K562 treated with DMSO at 1 percent for 4 hours (cell line): Measurements from ENCODE around the gene RFX4. TPM values are rescaled to one million over a fixed set of nuclear protein-coding genes. Genes with fewer than 3 reads are reported as not detected.

Experiments used
- total RNA-seq: library from RNA; unstranded; fragments of 300-600 nt; gene quantifications from 2 replicates; pipeline ENCODE4 v1.2.3, GENCODE V29; 2022; ENCODE audit not compliant: insufficient read depth

The RFX4 gene
- total RNA-seq: not detected in 2 replicates

GRCh38 chr12:106582641-106583230, at the start of gene RFX4:
Gene RFX4, plus strand, starts transcription at chr12:106583004. Its CDS starts 317 bp downstream, at chr12:106583321.

GRCh38 chr12:106774005-106774807, 191.4 kb downstream of the RFX4 start, which contains the start of gene RIC8B:
Gene RIC8B, plus strand, starts transcription at chr12:106774682. Its CDS starts 64 bp downstream, at chr12:106774746.

Other genes starting within 250 kb of the RFX4 start
- gene POLR3B, start 225.3 kb upstream of the RFX4 start, total RNA-seq: 8.9 and 11.0 TPM in 2 replicates
- 7.0 and 9.5 TPM in 2 replicates for gene RIC8B, start 191.7 kb downstream of the RFX4 start, total RNA-seq